DMS 273 treated with DMSO at 0.1 percent for 48 hours (cell line): ENCODE measurements around the gene UGP2.
"Not testable (repeated sequence)": the region's sequence is repeated elsewhere in the genome, so short reads cannot be mapped to it uniquely, and the experiment has no call there.

Experiments used
- DNase-seq: peaks from one replicate; lab custom pipeline; 2025; lab: John Stamatoyannopoulos, UW

Gene UGP2

GRCh38 chr2:63841254-63842022 lies at the start of gene UGP2:
UGP2 (plus strand) TSS chr2:63841896; CDS start chr2:63842186, 290 bp downstream.
- DNase-seq, result peak; percentile 85

GRCh38 chr2:63792530-63792929 lies 49.2 kb upstream of the UGP2 start:
- DNase-seq, result no peak

- DNase-seq, result no peak
These were observed 45.3 kb upstream of the UGP2 start for GRCh38 chr2:63796366-63796765.

GRCh38 chr2:63796796-63797195 lies 44.9 kb upstream of the UGP2 start:
- DNase-seq, result no peak

GRCh38 chr2:63801455-63801854 lies 40.2 kb upstream of the UGP2 start:
- no peak for DNase-seq

GRCh38 chr2:63805412-63805811 lies 36.3 kb upstream of the UGP2 start:
- DNase-seq, result no peak

- not testable (repeated sequence) for DNase-seq
These were observed 33.7 kb upstream of the UGP2 start for GRCh38 chr2:63808036-63808435.

- not testable (repeated sequence) for DNase-seq
These were observed 32.8 kb upstream of the UGP2 start for GRCh38 chr2:63808911-63809310.

- DNase-seq, result no peak
These were observed 30.6 kb upstream of the UGP2 start for GRCh38 chr2:63811063-63811462.

- DNase-seq, result not testable (repeated sequence)
These were observed 29.8 kb upstream of the UGP2 start for GRCh38 chr2:63811870-63812269.

GRCh38 chr2:63814114-63814513 lies 27.6 kb upstream of the UGP2 start:
- no peak for DNase-seq

GRCh38 chr2:63817382-63817781 lies 24.3 kb upstream of the UGP2 start:
- DNase-seq, result no peak

- DNase-seq, result no peak
These were observed 23.4 kb upstream of the UGP2 start for GRCh38 chr2:63818271-63818670.

- no peak for DNase-seq
These were observed 22.4 kb upstream of the UGP2 start for GRCh38 chr2:63819256-63819655.

GRCh38 chr2:63819765-63820717 lies 21.7 kb upstream of the UGP2 start:
- no peak for DNase-seq

GRCh38 chr2:63820969-63821368 lies 20.7 kb upstream of the UGP2 start:
- no peak for DNase-seq

GRCh38 chr2:63821396-63821795 lies 20.3 kb upstream of the UGP2 start:
- no peak for DNase-seq

- no peak for DNase-seq
These were observed 19.2 kb upstream of the UGP2 start for GRCh38 chr2:63822478-63822877.

- no peak for DNase-seq
These were observed 13.9 kb upstream of the UGP2 start for GRCh38 chr2:63827749-63828148.

- DNase-seq, result no peak
These were observed 10.5 kb upstream of the UGP2 start for GRCh38 chr2:63831176-63831575.

- no peak for DNase-seq
These were observed 7.3 kb upstream of the UGP2 start for GRCh38 chr2:63834401-63834800.

- no peak for DNase-seq
These were observed 4.6 kb upstream of the UGP2 start for GRCh38 chr2:63837036-63837594.
